GM19351 (cell line): ENCODE results near the gene LDAH.

Experiments used
- ATAC-seq: cut with Tn5 transposase; IDR thresholded peaks from one replicate; pipeline ENCODE4 v1.9.1; 2021; ENCODE audit warnings: mild to moderate bottlenecking, moderate library complexity; ENCODE audit not compliant: unreplicated experiment

Gene LDAH

DNA sequence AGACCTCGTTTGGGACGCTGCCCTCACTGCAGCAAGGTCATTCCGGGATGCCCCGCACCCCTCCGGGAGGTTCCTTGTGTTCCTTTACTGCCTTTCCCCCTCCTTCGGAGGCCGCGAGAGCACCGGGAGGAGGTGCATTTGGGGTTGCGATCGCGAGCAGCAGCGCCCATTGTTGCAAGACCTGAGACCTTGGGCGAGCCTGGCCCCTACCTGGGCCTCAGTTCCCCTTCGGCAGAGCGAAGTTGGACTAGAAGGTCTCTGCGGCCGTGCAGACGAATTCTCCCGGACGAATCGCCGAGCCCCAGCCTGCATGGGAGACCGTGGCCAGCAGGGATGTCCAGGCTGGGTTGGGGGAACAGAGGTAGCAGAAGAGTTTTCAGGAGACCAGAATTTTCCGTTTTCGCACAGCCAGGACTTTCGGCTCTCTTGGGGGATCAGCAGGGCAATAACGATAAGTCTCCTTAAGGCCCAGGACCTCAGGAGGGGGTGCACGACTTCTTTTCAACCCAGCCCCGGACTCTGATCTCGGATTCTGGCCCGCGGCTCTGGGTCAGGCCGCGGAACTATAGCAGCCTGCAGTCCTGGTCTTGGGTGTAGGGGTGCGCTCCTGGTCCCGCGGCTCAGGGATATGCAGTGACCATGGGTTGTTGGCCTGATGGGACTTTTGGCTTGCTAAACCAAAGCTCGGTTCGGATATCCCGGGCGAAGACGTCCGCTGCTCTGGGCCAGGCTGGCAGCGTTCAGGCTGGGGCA is 153.2 kb downstream of the LDAH start:
- ATAC-seq = no peak

DNA sequence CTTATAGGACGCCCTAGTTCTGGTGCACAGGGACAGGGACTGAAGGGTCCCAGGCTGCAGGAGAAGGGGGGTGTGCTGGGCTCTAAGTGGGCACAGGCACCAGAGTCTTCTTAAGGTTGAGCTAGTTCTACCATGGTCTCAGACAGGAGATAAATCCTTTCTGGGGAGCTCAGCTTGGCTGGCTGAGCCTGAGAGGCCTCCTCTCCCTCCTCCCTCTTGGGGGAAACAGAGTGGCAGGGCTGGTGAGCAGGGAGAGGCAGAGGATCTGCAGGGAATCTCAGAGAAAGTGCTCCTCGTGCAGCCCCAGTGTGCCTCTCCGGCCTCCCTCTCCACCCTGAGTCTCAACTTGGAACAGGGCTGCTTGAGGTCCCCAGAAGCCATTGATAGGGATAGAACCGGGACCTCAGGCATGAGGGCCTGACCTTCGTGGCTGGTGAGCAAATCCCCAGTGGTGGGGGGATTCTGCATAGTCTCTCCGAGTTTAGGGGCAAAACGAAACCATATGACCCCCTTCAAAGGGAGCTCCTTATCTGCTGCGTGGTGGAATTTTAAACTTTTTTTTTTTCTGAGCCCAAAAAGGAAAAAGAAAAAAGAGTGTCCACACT is 153.9 kb downstream of the LDAH start:
- no peak for ATAC-seq

DNA sequence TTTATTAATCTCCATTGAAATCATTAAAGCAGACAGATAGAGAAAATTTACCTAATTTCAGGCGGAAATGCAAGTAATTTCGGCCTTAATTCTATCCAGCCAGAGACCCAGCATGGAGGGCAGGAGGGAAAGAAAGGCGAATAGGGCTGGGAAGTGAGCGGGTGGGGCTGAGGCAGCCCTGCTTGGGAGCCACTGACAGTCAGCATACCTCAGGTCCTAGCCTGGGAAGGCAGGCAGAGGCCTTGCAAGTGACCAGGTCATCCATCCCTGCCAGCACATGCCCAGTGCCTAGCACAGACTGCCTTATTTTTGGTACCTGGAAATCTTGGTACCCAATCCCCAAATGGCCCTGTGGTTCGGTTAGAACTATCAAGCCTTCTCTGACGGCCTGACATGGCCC is 154.4 kb downstream of the LDAH start:
- ATAC-seq = no peak

DNA sequence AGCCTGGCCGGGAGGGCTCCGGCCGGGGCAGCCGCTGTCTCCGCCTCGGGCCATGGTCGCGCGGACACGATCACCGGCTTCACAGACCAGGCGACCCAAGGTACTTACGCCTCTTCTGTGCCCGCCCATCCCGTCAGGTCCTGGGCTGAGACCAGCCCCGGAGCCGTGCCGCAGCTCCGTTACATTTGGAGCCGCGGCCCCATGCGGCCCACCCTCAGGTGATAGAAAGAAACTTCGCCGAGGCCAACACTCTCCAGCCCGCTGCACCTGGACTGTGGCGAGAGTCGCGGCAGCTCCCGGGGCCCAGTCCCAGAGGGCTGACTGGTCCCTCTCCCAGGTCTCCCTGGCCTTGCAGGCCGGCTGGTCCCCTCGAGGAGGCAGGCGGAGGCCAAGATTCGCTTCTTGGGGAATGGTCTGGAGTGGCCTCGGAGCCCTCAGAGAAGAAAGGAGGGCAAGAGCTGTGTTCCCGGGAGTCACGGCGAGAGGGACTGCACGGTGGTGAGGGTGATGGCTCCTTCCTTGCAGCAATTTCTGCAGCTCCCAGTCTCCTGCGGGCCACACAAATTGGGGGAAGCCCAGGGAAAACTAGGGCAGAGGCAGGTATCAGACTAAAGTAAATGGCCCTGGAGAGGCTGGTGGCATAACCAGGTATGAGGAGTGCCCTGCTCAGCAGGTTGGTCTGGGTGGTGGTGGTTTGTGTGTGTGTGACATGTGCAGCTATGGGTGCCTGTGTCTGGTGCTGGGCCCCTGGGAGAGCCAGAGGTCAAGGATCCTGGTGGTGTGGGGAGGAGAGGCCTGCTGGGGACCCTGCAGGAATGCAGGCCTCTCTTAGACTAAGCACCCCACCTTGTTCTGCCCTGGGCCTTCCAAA is 155.1 kb downstream of the LDAH start:
- peak; percentile 22 for ATAC-seq

DNA sequence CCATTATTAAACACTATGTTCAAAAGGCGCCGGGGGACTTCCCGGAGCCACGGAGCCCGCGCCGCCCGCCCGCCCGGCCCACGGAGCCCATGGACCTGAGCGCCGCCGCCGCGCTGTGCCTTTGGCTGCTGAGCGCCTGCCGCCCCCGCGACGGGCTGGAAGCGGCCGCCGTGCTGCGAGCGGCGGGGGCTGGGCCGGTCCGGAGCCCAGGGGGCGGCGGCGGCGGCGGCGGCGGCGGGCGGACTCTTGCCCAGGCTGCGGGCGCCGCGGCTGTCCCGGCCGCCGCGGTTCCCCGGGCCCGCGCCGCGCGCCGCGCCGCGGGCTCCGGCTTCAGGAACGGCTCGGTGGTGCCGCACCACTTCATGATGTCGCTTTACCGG is 155.8 kb downstream of the LDAH start:
- ATAC-seq = peak; percentile 36

DNA sequence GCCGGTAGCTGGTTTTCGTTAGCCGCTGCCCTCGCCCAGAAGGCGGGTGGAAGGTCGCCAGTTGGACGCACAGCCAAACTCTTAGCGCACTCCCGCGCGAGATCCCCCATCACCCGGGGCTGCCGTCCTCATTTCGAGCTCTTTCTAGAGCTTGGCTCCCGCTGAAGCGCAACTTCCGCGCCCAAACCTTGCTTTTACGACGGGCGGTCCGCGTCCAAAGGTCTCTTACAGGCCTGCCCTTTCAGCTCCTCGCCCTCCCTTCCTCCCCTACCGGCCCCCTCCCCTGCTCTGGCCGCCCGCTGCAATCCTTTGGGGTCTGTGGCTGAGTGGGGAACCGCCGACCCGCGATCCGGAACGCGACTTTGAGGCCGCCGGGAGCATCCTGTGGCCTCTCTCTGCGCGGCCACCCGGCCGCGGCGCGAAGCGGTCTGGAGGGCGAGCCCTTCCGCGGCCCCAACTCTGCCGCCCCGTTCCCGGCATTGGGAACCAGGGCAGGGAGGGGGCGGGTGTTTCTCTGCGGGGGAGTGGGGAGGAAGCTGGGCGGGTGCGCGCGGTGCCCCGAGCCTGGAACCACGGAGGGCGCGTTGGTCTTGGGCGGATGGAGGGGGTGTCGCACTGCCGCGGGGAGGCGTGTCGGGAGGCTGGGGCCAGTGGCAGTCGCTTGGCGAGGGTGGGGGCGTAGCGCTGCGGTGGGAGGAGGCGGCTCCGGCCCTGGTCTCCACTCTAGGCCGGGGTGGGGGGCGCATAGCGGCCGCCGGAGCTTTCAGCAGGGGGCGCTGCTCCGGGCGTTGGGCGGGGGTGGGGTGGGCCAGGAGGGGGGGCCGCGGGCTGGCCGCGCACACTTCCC is 156.4 kb downstream of the LDAH start, which contains the start of gene GDF7:
GDF7 (plus strand) TSS at position 841 of the 847 bp plus-strand sequence. CDS start 96 bp downstream, outside the sequence.
- ATAC-seq = peak; percentile 29

DNA sequence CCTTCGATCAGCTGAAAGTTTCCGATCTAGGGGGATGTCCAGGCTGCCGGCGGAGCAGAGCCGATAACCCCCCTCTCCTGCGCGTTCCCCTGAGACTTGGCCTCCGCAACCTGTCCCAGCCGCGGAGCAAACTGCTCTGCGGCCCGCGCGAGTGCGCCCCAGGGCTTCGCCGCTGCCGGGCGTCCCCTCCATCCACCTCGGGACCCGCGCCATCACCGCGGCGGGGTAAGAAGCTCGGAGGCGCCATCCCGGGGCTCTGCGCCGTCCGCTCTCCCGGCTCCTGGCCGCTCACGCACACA is 156.9 kb downstream of the LDAH start:
- peak; percentile 11 for ATAC-seq

DNA sequence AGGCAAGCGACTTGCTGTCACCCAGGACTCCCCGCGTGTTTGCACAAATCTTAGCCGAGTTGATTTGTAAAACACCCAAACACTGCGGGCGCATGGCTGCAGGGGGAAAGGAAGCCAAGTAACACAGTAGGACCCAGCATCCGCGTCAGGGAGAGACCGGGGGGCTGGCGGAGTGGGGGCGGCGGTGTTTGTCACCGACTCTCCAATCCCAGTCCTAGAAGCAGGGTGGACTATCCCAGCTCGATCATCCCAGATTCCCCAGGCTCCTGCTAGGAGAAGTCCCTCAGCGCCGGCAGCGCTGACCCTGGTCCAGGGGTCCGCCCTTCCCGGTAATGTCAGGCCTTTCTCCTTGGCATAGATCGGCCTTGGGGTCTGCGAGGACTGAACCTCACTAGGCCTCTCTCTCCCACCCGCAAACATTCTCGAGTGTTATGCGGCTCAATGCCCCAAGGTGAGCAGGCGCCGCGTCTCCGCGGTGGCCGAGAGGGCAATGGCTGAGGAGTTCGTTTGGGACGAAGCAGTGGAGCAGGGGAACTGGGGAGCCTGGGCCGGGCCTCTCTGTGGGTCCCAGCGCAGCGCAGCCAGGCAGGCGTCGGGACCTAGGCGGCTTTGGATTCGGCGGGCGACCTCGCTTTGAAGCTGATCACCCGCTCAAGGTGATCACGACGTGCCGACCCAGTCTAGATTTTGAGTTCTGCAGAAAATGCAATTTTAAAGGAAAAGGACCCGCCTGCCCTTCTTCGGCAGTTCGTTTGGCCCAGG is 157.5 kb downstream of the LDAH start:
- no peak for ATAC-seq

DNA sequence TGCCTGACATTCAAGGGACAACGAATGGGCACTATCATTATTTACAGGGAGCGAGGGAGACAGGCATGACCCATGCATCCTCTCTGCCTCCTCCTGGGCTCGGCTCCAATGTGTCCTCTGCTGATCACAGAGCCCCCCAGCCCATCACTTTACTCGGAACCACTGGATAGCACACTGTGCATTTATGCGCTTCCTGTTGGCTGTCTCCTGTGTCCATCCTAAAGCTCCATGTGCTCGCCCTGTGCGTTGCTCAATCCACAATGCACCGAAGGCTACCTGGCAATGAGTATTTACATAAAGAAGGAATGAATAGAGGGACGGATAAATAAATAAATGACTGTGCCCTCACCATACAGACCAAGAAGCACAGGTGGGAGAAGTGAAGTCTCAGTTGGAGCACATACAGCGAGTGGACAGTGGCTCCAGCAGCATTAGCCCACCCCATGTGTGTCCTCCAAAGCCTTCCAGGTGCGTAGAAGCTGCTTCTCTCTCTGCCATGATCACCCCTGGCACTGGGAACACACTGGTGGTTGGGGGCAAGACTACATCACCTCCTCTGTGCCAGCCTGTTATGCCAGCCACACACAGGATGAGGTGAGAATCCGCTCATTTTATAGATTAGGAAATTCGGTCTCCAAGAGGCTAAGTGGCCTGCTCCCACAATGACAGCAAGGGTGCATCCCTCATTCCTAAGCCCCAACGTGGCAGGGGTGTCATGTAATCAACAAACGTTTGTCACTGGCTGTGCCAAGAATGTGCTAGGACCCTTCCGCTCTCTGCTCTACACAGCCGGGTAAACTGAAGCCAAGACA is 158.3 kb downstream of the LDAH start:
- no peak for ATAC-seq

DNA sequence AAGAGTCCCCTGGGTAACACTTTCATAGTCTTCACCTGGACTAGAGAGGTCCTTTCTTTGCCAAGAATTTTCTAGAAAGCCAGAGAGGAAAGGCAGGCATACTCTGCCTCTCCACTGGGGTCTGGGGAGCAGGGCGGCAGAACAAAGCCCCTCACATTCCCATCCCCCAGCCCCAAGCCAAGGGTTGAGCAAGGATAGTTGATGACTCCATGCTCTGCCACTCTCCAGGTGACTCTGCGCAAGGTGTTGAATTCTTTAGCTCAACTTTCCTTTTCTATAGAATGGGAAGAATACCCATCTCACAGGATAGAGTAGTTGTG is 158.9 kb downstream of the LDAH start:
- ATAC-seq = no peak

DNA sequence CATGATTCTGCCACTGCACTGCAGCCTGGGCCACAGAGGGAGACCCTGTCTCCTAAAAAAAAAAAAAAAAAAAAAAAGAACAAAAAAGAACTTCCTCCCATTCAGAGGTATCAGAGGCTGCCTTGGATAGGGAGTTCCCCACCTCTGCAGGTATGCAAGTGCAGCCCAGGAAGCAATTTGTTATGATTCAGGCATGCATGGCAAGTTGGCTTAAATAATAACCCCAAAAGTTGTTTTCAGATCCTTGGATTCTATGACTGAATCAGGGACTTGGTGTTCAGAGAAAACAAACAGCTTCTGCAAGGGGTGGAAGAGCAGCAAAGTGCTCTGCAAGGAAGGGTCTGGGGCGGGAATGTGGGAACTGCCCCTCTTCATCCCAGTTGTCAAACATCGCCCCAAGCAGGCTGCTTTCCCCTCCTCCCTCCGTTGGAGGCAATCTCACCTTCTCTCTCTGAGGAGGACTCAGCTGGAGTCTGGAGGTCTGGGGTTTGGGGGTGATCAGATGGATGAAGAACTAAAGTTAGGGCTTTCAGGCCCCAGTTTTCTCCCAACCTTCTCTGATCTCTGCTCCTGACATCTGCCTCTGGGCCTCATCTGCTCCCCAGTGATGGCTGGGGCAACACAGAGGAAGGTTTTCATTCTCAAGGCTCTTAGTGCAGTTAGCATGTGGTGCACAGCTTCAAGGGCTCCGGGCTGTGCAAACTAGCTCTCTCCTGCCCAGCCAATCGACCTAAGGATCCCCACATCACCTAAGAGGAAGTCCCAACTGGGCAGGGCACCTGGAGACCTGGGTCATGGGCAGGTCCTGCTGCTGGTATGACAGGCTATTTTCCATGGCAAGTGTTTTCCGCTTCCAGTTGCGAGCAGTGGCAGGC is 159.5 kb downstream of the LDAH start:
- ATAC-seq = no peak

DNA sequence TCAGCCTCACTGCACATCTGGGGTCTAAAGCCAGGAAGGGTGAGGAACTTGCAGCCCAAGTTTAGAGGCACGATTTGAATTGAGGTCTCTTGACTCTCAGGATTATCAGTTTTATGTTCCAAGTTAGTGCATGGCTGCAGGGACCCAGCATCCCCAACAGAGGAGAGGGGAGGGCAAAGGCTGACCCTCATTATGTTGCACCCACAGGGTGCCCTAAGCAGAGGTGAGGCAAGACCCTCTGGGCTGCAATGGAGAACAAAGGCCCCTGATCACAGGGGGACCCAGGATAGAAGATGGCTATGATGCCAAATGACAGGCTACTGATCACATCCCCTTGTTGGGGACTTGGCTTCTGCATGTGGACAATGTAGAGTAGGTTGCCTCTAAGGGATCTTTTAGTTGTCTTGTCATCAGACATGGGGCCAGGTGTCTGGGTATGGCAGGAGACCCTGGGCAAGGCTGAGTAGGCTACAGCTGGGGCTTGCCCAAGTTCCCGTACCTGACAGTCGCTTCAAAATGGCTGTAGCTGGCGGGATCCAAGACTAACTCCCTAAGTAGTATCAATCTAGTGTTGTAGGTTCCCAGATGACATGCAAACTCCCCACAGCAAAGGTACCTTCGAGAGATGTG is 160.5 kb downstream of the LDAH start:
- ATAC-seq = no peak

DNA sequence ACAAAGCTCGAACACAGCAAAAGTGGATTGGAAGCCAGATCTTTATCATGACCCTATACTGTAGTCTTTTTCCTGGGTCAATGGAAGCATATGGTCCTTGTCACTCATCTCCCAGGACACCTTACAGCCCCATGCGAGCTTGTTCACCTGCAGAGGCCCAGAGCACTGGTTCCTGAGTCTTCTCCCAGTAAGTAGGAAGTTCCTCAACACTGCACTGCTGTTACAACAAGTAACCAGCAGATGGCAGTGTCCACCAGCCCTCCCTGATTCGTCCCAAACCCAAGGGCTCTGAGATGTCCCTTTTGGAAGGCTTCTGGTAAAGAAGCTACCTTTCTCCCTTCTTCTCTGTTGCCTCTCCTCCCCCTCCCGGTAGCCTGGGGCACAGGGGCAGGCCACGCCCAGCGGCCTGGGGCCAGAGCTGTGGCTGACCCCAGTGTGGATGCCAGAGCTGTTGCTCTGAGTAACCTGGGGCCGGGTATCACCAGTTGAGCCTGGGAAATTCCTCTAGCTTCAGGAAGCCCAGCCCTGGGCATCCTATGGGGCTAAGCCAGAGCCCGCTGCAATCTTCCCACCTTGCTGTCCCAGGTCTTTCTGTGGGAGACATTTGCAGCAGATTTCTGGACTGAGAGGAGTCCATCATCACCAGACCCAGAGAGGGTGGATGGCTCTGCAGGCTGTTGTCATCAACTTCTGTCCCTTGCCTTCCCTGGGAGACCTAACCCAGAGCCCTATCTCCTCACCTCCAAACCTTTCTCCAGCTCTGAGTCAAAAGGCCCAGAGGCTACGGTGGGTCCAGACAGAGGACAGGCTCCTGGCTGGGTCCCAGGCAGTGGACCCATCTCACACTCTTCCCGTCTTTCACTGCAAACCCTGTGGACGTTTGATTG is 161.2 kb downstream of the LDAH start:
- peak; percentile 60 for ATAC-seq

DNA sequence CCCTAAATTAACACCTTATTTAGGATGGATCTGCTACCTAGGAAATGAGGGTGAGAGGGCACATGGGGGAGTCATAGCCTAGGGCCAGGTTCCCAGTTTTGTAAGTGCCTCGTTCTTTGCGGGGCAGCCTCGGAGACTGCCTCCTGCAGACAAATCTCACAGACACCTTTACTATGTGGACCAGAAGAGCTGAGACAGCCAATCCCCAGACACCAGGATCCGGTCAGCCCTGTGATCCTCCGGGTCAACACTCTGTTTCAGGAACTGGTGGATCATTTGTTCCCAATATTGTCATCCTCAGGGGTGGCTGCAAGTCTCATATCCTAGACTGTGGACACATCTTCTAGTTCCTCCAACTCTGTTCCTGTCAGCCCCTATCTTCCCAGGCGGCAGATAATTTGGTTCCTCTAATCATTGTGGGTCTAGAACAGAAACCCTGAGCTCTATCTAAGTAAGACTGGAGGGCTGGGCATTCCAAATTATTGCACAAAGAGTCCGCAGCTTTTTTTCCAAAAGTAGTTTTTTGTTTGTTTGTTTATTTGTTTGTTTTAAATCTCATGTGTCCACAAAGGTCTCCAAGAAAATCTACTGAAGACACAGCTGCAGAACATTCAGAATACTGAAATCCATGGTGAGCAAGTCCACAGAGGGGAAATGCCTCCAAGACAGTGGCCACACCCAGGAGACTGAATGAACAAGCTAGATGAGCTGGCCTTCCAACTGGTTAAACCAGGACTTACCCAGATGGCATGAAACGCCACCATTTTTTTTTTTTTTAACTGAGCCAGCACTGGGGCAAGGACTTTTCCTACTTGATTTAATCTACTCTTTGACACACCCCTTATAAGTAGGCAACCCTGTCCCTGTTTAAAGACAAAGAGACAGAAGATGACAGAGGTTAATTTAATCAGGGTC is 162.1 kb downstream of the LDAH start:
- ATAC-seq = no peak

DNA sequence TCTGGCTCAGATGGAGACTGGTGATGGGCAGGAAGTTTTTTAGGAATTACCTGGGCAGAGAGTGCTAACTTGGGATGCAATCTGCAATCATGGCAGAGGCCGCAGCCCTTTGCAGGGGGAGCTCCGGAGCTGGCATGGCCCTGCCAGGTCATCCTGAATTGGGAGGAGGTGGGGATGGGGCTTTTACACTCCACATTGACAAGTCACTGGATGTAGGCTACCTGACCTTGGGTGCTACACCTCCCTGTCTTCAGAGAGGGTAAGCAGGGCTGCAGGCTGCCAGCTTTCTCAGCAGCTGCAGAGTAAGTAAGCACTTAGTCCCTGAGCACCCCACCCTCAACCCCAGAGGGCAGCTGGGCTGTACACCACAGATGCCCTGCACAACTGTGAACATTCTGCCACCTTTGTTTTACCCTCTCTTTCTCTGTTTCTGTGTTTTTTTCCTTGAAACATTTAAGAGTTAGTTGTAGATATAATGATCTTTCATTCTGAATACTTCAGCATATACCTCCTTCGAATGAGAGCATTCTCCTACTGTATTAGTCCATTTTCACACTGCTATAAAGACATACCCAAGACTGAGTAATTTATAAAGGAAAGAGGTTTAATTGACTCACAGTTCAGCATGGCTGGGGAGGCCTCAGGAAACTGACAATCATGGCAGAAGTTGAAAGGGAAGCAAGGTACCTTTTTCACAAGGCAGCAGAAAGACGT is 165.2 kb downstream of the LDAH start:
- no peak for ATAC-seq
